Non-pigmented ciliary epithelial cell (primary cell): ENCODE results near the gene AHRR.

Source experiments
- DNase-seq: peaks from one replicate; pipeline ENCODE4 v3.0.0-alpha.2; 2010; ENCODE audit warnings: low read depth

AHRR gene

GRCh38 chr5:321726-322251 lies 275 bp downstream of the AHRR start:
- DNase-seq, result no peak

GRCh38 chr5:322281-322941 lies 897 bp downstream of the AHRR start:
- DNase-seq, result no peak

GRCh38 chr5:322942-323879 lies 1.7 kb downstream of the AHRR start:
- DNase-seq, result no peak

GRCh38 chr5:324736-325612 lies 3.5 kb downstream of the AHRR start:
- DNase-seq, result no peak

- DNase-seq, result no peak
These were observed 4.6 kb downstream of the AHRR start for GRCh38 chr5:326109-326508.

- no peak for DNase-seq
These were observed 7.7 kb downstream of the AHRR start for GRCh38 chr5:329121-329735.

GRCh38 chr5:329768-330167 lies 8.3 kb downstream of the AHRR start:
- DNase-seq, result no peak

GRCh38 chr5:332843-333242 lies 11.3 kb downstream of the AHRR start:
- no peak for DNase-seq

- no peak for DNase-seq
These were observed 12.4 kb downstream of the AHRR start for GRCh38 chr5:333945-334344.

GRCh38 chr5:334903-335739 lies 13.6 kb downstream of the AHRR start:
- no peak for DNase-seq

- DNase-seq, result no peak
These were observed 14.2 kb downstream of the AHRR start for GRCh38 chr5:335740-336038.

GRCh38 chr5:337563-338130 lies 16.1 kb downstream of the AHRR start:
- no peak for DNase-seq

- DNase-seq, result no peak
These were observed 21.3 kb downstream of the AHRR start for GRCh38 chr5:342501-343460.

- DNase-seq, result no peak
These were observed 22.2 kb downstream of the AHRR start for GRCh38 chr5:343461-344401.

GRCh38 chr5:344668-345067 lies 23.2 kb downstream of the AHRR start:
- DNase-seq, result no peak

- DNase-seq, result no peak
These were observed 24.1 kb downstream of the AHRR start for GRCh38 chr5:345404-346195.

- DNase-seq, result no peak
These were observed 24.9 kb downstream of the AHRR start for GRCh38 chr5:346229-346935.
